A549 (cell line): Measurements from ENCODE around the gene SLC22A23.

Source experiments
- BHLHE40 ChIP-seq: IDR thresholded peaks from 2 replicates; pipeline ENCODE4 v1.6.1; 2012; ENCODE audit warnings: low read depth, low read length, inconsistent platforms
- POLR2A ChIP-seq: IDR thresholded peaks from 2 replicates; pipeline ENCODE4 v1.6.1; 2012; ENCODE audit warnings: mild to moderate bottlenecking, low read length
- RNF2 ChIP-seq: fragments of 200-600 bp; sonication (generic); IDR thresholded peaks from 2 replicates; pipeline ENCODE4 v1.6.1; 2016; ENCODE audit warnings: low read depth, mild to moderate bottlenecking, antibody characterized with exemption, moderate library complexity, borderline replicate concordance
- TF ChIP-seq, protein P1 (sequence below): fragments of >200 bp; sonication (Bioruptor Twin); formaldehyde crosslinking; IDR thresholded peaks from 3 replicates; pipeline ENCODE4 v1.5.1; 2016

DNA sequence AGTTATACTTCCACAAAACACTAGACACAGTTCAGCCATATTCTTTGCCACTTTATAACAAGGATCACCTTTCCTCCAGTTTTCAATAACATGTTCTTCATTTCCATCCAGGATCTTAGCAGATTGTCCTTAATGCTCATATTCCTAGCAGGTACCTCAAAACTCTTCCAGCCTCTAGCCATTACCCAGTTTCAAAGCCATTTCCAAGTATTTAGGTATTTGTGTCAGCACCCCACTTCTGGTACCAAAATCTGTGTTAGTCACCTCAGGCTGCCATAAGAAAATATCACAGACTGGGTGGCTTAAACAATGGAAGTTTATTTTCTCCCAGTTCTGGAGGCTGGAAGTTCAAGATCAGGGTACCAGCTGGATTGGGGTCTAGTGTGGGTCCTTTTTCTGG lies 23.2 kb upstream of the SLC22A23 start:
- TF ChIP-seq, protein P1, sequence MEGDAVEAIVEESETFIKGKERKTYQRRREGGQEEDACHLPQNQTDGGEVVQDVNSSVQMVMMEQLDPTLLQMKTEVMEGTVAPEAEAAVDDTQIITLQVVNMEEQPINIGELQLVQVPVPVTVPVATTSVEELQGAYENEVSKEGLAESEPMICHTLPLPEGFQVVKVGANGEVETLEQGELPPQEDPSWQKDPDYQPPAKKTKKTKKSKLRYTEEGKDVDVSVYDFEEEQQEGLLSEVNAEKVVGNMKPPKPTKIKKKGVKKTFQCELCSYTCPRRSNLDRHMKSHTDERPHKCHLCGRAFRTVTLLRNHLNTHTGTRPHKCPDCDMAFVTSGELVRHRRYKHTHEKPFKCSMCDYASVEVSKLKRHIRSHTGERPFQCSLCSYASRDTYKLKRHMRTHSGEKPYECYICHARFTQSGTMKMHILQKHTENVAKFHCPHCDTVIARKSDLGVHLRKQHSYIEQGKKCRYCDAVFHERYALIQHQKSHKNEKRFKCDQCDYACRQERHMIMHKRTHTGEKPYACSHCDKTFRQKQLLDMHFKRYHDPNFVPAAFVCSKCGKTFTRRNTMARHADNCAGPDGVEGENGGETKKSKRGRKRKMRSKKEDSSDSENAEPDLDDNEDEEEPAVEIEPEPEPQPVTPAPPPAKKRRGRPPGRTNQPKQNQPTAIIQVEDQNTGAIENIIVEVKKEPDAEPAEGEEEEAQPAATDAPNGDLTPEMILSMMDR = no peak
- no peak for TF ChIP-seq POLR2A
- TF ChIP-seq RNF2 = no peak
- no peak for TF ChIP-seq BHLHE40
